Gastroesophageal sphincter (tissue), 3 donors: ENCODE results near the gene CRELD2.

Source experiments
- CTCF ChIP-seq, 4 experiments: fragments of 200-600 bp in 2 of 4; fragments of 450-650 bp in 2 of 4; sonication (generic) in 1 of 4; IDR thresholded peaks; one replicate each; pipeline ENCODE4 v1.5.1; 2017 to 2019; ENCODE audit warnings: antibody characterized with exemption in 4 of 4, mild to moderate bottlenecking in 2 of 4, moderate library complexity in 2 of 4
- POLR2A ChIP-seq, 2 donors: fragments of 450-650 bp; IDR thresholded peaks; one replicate each; pipeline ENCODE4 v1.6.1; 2017; ENCODE audit warnings: antibody characterized with exemption in 2 of 2, mild to moderate bottlenecking in 2 of 2, moderate library complexity in 1 of 2

GRCh38 chr22:49953680-49954344, 35.4 kb downstream of the CRELD2 start:
- TF ChIP-seq CTCF (IDR thresholded peaks at IDR 0.05) (no peak), POLR2A (IDR thresholded peaks at IDR 0.05) (no peak)
